H9 (cell line): Measurements from ENCODE around the gene NTRK2. TPM values are rescaled to one million over a fixed set of nuclear protein-coding genes. Genes with fewer than 3 reads are reported as not detected.

Experiments used
- DNase-seq: peaks from one replicate; pipeline ENCODE4 v3.0.0-alpha.2; 2017
- H2AFZ ChIP-seq: one replicate; pipeline ENCODE4 v1.6.1; 2013; ENCODE audit warnings: mild to moderate bottlenecking, low read length, control low read depth, moderate library complexity
- H2AK5ac ChIP-seq: 2 replicates; pipeline ENCODE4 v1.6.1; 2013; ENCODE audit warnings: low read length, control low read depth, mixed read lengths; ENCODE audit not compliant: insufficient read length
- H2BK120ac ChIP-seq: one replicate; pipeline ENCODE4 v1.6.1; 2013; ENCODE audit warnings: low read depth, mild to moderate bottlenecking, low read length, control low read depth, inconsistent platforms; ENCODE audit not compliant: poor library complexity, severe bottlenecking
- H2BK12ac ChIP-seq: 2 replicates; pipeline ENCODE4 v1.6.1; 2013; ENCODE audit warnings: low read length, control low read depth, mixed read lengths, low read depth; ENCODE audit not compliant: insufficient read length
- H2BK15ac ChIP-seq: 2 replicates; pipeline ENCODE4 v1.6.1; 2013; ENCODE audit warnings: low read depth, low read length, control low read depth
- H2BK20ac ChIP-seq: one replicate; pipeline ENCODE4 v1.6.1; 2013; ENCODE audit warnings: low read depth, mild to moderate bottlenecking, low read length, control low read depth, inconsistent platforms; ENCODE audit not compliant: poor library complexity, severe bottlenecking
- H2BK5ac ChIP-seq: 2 replicates; pipeline ENCODE4 v1.6.1; 2013; ENCODE audit warnings: low read length, control low read depth, mixed read lengths; ENCODE audit not compliant: insufficient read length
- H3K14ac ChIP-seq: 2 replicates; pipeline ENCODE4 v1.6.1; 2013; ENCODE audit warnings: low read length, control low read depth; ENCODE audit not compliant: insufficient read depth
- H3K18ac ChIP-seq: 2 replicates; pipeline ENCODE4 v1.6.1; 2013; ENCODE audit warnings: low read depth, mild to moderate bottlenecking, mixed read lengths, low read length, control low read depth; ENCODE audit not compliant: insufficient read length
- H3K23ac ChIP-seq: 2 replicates; pipeline ENCODE4 v1.6.1; 2013; ENCODE audit warnings: low read length, control low read depth, mixed read lengths, low read depth; ENCODE audit not compliant: insufficient read length
- H3K23me2 ChIP-seq: 2 replicates; pipeline ENCODE4 v1.6.1; 2013; ENCODE audit warnings: low read depth, mild to moderate bottlenecking, mixed read lengths, low read length, control low read depth; ENCODE audit not compliant: insufficient read length, poor library complexity, severe bottlenecking
- H3K27ac ChIP-seq: 2 replicates; pipeline ENCODE4 v1.5.1; 2013; ENCODE audit warnings: low read length, control low read depth, mixed read lengths, low read depth; ENCODE audit not compliant: insufficient read length
- H3K27me3 ChIP-seq: 2 replicates; pipeline ENCODE4 v1.6.1; 2013; ENCODE audit warnings: low read length, control low read depth, inconsistent platforms; ENCODE audit not compliant: insufficient read depth
- H3K4ac ChIP-seq: 2 replicates; pipeline ENCODE4 v1.6.1; 2013; ENCODE audit warnings: low read depth, mild to moderate bottlenecking, control low read depth, inconsistent platforms, low read length, moderate library complexity
- H3K4me1 ChIP-seq: 2 replicates; pipeline ENCODE4 v1.6.1; 2013; ENCODE audit warnings: low read length, control low read depth, inconsistent platforms; ENCODE audit not compliant: insufficient read depth
- H3K4me2 ChIP-seq: 2 replicates; pipeline ENCODE4 v1.6.1; 2013; ENCODE audit warnings: low read length, control low read depth, mixed read lengths; ENCODE audit not compliant: insufficient read length, insufficient read depth
- H3K56ac ChIP-seq: 2 replicates; pipeline ENCODE4 v1.6.1; 2013; ENCODE audit warnings: low read depth, mild to moderate bottlenecking, mixed read lengths, low read length, control low read depth; ENCODE audit not compliant: insufficient read length
- H3K79me1 ChIP-seq: 2 replicates; pipeline ENCODE4 v1.6.1; 2013; ENCODE audit warnings: low read depth, mild to moderate bottlenecking, moderate library complexity, low read length, control low read depth, inconsistent platforms; ENCODE audit not compliant: insufficient read depth, poor library complexity, severe bottlenecking
- H3K79me2 ChIP-seq: 2 replicates; pipeline ENCODE4 v1.6.1; 2013; ENCODE audit warnings: low read length, control low read depth, inconsistent platforms; ENCODE audit not compliant: insufficient read depth
- H3K9ac ChIP-seq: 2 replicates; pipeline ENCODE4 v1.6.1; 2013; ENCODE audit warnings: low read length, control low read depth, mixed read lengths; ENCODE audit not compliant: insufficient read length; ENCODE audit errors: extremely low read depth
- H3K9me3 ChIP-seq: one replicate; pipeline ENCODE4 v1.6.1; 2013; ENCODE audit warnings: low read depth, low read length, inconsistent platforms; ENCODE audit not compliant: control insufficient read depth
- H3T11ph ChIP-seq: one replicate; pipeline ENCODE4 v1.6.1; 2013; ENCODE audit warnings: mild to moderate bottlenecking, low read length, control low read depth, inconsistent platforms
- H4K20me1 ChIP-seq: one replicate; pipeline ENCODE4 v1.6.1; 2013; ENCODE audit not compliant: control insufficient read depth, insufficient read length, insufficient read depth
- H4K5ac ChIP-seq: 2 replicates; pipeline ENCODE4 v1.6.1; 2013; ENCODE audit warnings: low read depth, mild to moderate bottlenecking, mixed read lengths, low read length, control low read depth; ENCODE audit not compliant: insufficient read length
- H4K8ac ChIP-seq: replicated peaks from 2 replicates; pipeline ENCODE4 v1.6.1; 2013; ENCODE audit warnings: low read length, control low read depth, mixed read lengths, low read depth; ENCODE audit not compliant: insufficient read length
- H4K91ac ChIP-seq: 2 replicates; pipeline ENCODE4 v1.6.1; 2013; ENCODE audit warnings: low read depth, mild to moderate bottlenecking, moderate library complexity, mixed read lengths, low read length, control low read depth; ENCODE audit not compliant: insufficient read length
- H3K27ac Mint-ChIP-seq, 3 experiments: 2 replicates in 2 of 3; 3 replicates in 1 of 3; pipeline ENCODE4 v1.8.0; 2020 to 2021; ENCODE audit warnings: mixed read lengths in 3 of 3, mild to moderate bottlenecking in 1 of 3, moderate library complexity in 1 of 3
- H3K27me3 Mint-ChIP-seq: 2 replicates; pipeline ENCODE4 v1.8.0; 2021; ENCODE audit warnings: low read depth, mild to moderate bottlenecking, moderate library complexity, mixed read lengths
- H3K36me3 Mint-ChIP-seq, 3 experiments: 2 replicates in 2 of 3; 3 replicates in 1 of 3; pipeline ENCODE4 v1.8.0; 2020 to 2021; ENCODE audit warnings: low read depth in 3 of 3, mixed read lengths in 3 of 3; ENCODE audit not compliant: insufficient read depth in 1 of 3
- H3K4me1 Mint-ChIP-seq, 2 experiments: 2 replicates each; pipeline ENCODE4 v1.8.0; 2020; ENCODE audit warnings: mixed read lengths in 2 of 2
- H3K4me3 Mint-ChIP-seq, 2 experiments: 2 replicates in 1 of 2; 3 replicates in 1 of 2; pipeline ENCODE4 v1.8.0; 2020 to 2021; ENCODE audit warnings: mild to moderate bottlenecking in 2 of 2, mixed read lengths in 2 of 2, moderate library complexity in 1 of 2
- H3K9me3 Mint-ChIP-seq, 2 experiments: 2 replicates in 1 of 2; 3 replicates in 1 of 2; pipeline ENCODE4 v1.8.0; 2020; ENCODE audit warnings: mild to moderate bottlenecking in 2 of 2, mixed read lengths in 2 of 2, moderate library complexity in 1 of 2
- WGBS: extraction: QIAGEN DNeasy Blood & Tissue Kit; methylation state at CpG from one replicate; pipeline ENCODE4 v1.1.7; 2013; ENCODE audit warnings: missing lambda C conversion rate, low lambda C conversion rate, mixed read lengths; ENCODE audit not compliant: insufficient read length; ENCODE audit errors: extremely low coverage; 5-methylcytosine and 5-hydroxymethylcytosine counted together
- total RNA-seq: library from RNA; stranded (reverse); gene quantifications from 2 replicates; pipeline ENCODE4 v1.2.1, GENCODE V29; 2021
- TF ChIP-seq, protein P1 (sequence below): fragments of 200-600 bp; sonication (generic); conservative IDR thresholded peaks from 3 replicates; pipeline ENCODE4 v1.8.0; 2021; ENCODE audit warnings: antibody characterized with exemption, mild to moderate bottlenecking

The NTRK2 gene
- total RNA-seq, 1 experiment from 2014 or later: 0.02 TPM

DNA sequence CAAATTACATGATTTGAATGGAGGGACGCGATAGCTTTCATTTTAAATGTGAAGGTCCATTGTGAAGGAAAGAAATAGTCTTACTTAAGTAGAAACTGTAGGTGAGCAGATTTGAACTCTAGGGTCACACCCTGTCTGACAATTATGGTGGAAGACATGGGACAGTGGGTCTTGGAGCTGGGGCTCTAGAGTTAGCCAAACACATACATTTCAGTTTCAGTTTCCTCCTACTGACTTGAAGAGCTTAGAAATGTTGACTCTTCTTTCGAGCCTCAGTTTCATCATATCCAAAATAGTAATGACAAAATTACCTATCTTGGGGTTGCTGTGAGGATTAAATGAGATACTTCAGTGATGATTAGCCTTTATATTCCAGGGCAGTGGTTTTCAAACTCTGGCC lies 314.2 kb downstream of the NTRK2 start:
- Histone ChIP-seq H4K5ac (no peak overlapping the region), H2AK5ac (no peak overlapping the region), H3K27me3 (no peaks in the 10 kb centered on the region), H2BK20ac (no peak overlapping the region), H3T11ph (no peak overlapping the region), H2BK15ac (no peak overlapping the region), H2AFZ (no peak overlapping the region), H3K23ac (no peak overlapping the region), H3K79me2 (no peaks in the 10 kb centered on the region), H2BK120ac (no peak overlapping the region), H2BK5ac (no peak overlapping the region), H3K27ac (no peak overlapping the region), H4K20me1 (no peaks in the 10 kb centered on the region), H3K9ac (no peak overlapping the region), H2BK12ac (no peak overlapping the region), H3K14ac (no peak overlapping the region), H3K4me1 (no peaks in the 10 kb centered on the region), H3K18ac (no peak overlapping the region), H3K79me1 (no peaks in the 10 kb centered on the region), H3K9me3 (no peaks in the 10 kb centered on the region), H3K56ac (no peak overlapping the region), H3K4me2 (no peak overlapping the region), H4K91ac (no peak overlapping the region), H4K8ac (no peak overlapping the region), H3K4ac (no peak overlapping the region), H3K23me2 (no peaks in the 10 kb centered on the region)
- Mint-ChIP-seq H3K27me3 (no peaks in the 10 kb centered on the region), H3K4me3 (no peak overlapping the region), H3K9me3 (no peaks in the 10 kb centered on the region; a peak in 1 of 5 replicates), H3K36me3 (no peaks in the 10 kb centered on the region), H3K4me1 (no peaks in the 10 kb centered on the region), H3K27ac (no peak overlapping the region)
- no CpG with 5 or more reads among the region's 3 CpGs for WGBS
- TF ChIP-seq, protein P1, sequence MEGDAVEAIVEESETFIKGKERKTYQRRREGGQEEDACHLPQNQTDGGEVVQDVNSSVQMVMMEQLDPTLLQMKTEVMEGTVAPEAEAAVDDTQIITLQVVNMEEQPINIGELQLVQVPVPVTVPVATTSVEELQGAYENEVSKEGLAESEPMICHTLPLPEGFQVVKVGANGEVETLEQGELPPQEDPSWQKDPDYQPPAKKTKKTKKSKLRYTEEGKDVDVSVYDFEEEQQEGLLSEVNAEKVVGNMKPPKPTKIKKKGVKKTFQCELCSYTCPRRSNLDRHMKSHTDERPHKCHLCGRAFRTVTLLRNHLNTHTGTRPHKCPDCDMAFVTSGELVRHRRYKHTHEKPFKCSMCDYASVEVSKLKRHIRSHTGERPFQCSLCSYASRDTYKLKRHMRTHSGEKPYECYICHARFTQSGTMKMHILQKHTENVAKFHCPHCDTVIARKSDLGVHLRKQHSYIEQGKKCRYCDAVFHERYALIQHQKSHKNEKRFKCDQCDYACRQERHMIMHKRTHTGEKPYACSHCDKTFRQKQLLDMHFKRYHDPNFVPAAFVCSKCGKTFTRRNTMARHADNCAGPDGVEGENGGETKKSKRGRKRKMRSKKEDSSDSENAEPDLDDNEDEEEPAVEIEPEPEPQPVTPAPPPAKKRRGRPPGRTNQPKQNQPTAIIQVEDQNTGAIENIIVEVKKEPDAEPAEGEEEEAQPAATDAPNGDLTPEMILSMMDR: no peak
- DNase-seq: no peak
